RWPE1 (cell line): Measurements from ENCODE around the gene ARMH3.
A peak's percentile ranks its signal among the peaks of the same experiment; 100 is the strongest.
"Not testable (repeated sequence)": the region's sequence is repeated elsewhere in the genome, so short reads cannot be mapped to it uniquely, and the experiment has no call there.

ENCODE experiments used
- CTCF ChIA-PET: fragments of 350-600 bp; sonication (Branson Sonifier 250); formaldehyde crosslinking; extraction: SDS; loops from one replicate; lab custom pipeline; 2021; lab: Yijun Ruan, JAX
- POLR2A ChIA-PET: fragments of 400-600 bp; formaldehyde crosslinking; extraction: SDS; loops from one replicate; lab custom pipeline; 2020; ENCODE audit warnings: antibody characterized with exemption; ENCODE audit not compliant: low non-redundant PET; lab: Yijun Ruan, JAX
- DNase-seq: peaks from one replicate; pipeline ENCODE4 v3.0.0; 2012; ENCODE audit warnings: low spot score
- H3K27ac ChIP-seq: fragments of 450-650 bp; 2 replicates; pipeline ENCODE4 v1.5.1; 2017
- CTCF ChIP-seq: fragments of 450-650 bp; conservative IDR thresholded peaks from 2 replicates; pipeline ENCODE4 v1.5.1; 2017; ENCODE audit warnings: low read depth, mild to moderate bottlenecking

ARMH3 gene

DNA sequence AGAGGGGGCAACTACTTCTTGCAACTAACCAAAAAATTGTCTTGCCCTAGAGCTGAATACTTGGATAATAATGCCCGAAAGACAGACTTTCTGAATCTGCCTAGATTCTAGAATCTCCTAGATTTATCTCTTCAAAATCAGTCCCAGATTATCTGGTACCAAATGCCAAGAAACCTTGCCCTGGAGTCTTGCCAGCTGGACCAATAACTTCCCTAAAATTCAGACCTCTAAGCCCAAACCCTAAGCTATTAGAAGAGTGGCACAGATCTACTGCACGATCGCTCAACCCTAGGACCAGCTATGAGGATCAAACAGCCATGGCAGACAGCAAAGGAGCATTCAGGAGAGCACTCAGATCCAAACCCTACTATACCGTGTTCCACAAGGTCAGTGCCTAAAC is 45.0 kb downstream of the ARMH3 start:
- H3K27ac ChIP-seq = no peak overlapping the region
- ChIA-PET CTCF (interaction anchor here (1.1 to 5.7 kb wide), 6 partner anchors 12 to 850 kb away, joined by 4 to 67 read pairs (median 12); no protein-coding TSS in a partner anchor), POLR2A (no interaction called here)
- no peak for DNase-seq
- TF ChIP-seq CTCF = no peak

- peak; percentile 91 for DNase-seq
- peak; percentile 95 for TF ChIP-seq CTCF
- CTCF ChIA-PET = interaction anchor here (0.5 to 5.7 kb wide), 20 partner anchors 11 to 1182 kb away, joined by 3 to 67 read pairs (median 4); no protein-coding TSS in a partner anchor
- H3K27ac ChIP-seq = no peak overlapping the region
- POLR2A ChIA-PET = interaction anchor here (0.6 kb wide), 2 partner anchors 169 to 170 kb away, joined by 3 read pairs; no protein-coding TSS in a partner anchor
These were observed 46.1 kb downstream of the ARMH3 start for GRCh38 chr10:102009801-102010425.

DNA sequence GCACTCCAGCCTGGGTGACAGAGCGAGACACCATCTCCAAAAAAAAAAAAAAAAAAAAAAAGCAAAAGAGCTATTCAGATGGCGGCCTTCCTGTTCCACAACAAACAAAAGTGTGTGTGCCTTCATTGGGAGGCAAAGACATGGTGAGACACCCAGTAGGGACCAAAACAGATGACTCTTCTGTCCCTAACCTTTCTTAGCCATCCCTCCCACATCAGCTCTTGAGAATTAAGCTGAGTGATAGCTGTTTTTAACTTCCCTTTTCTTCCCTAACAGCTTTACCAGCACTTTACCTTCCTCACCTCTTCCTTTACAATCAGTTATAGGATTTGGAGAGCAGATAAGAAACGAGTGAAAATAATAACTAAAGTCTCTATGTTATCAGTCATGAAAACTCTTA is 48.2 kb downstream of the ARMH3 start:
- POLR2A ChIA-PET = interaction anchor here (0.6 kb wide), 1 partner anchor 109 kb away, joined by 6 read pairs; no protein-coding TSS in a partner anchor
- no peak overlapping the region for H3K27ac ChIP-seq
- no peak for DNase-seq
- CTCF ChIA-PET = interaction anchor here (0.6 to 5.7 kb wide), 5 partner anchors 118 to 706 kb away, joined by 3 to 67 read pairs (median 3); no protein-coding TSS in a partner anchor
- no peak for TF ChIP-seq CTCF

GRCh38 chr10:102007031-102007430 is 48.9 kb downstream of the ARMH3 start:
- POLR2A ChIA-PET, H3K27ac ChIP-seq, DNase-seq: not testable (repeated sequence)
- CTCF ChIA-PET = interaction anchor here (0.6 to 5.7 kb wide), 4 partner anchors 31 to 172 kb away, joined by 3 to 67 read pairs (median 4); no protein-coding TSS in a partner anchor

DNA sequence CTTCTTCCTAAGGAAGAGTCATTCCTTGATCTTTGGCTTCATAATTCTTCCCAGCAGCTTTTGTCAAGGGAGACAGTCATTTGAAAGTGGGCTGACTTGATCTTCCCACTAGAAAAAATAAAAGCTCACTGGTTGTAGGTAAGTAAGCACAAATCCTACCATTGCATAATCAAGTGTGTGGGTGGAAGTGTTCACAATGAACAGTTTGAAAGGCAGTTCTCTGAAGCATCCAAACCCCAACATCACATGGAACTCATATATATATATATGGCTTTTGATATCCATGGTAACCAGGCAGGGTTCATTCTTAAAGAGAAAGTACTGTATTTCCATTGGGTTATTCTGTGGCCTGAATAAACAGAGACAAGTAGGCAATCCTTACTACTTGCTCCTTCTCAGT is 51.6 kb downstream of the ARMH3 start:
- CTCF ChIA-PET = interaction anchor here (0.9 to 1.9 kb wide), 3 partner anchors 69 to 163 kb away, joined by 3 to 8 read pairs (median 5); no protein-coding TSS in a partner anchor
- TF ChIP-seq CTCF = no peak
- peak; percentile 26 for DNase-seq
- POLR2A ChIA-PET = interaction anchor here (0.5 to 0.6 kb wide), 2 partner anchors 48 to 168 kb away, joined by 5 read pairs; no protein-coding TSS in a partner anchor
- H3K27ac ChIP-seq = no peak overlapping the region

DNA sequence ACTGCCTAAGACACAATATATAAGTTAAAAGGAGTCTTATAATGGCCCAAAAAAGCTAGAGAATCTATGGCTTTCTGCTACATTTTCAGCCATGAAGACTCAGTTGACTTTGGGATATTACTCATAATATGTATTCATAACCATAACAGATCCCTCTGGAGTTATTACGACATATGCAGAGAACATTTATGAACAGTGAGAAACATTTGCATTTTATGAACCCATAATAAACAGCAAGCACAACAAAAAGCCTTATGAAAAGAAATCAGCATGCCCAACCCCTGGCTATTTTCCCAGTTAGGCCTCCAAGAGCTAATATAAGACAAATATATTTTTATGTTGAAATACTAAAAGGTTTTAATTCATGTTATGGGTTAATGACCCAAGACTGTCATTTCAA is 52.4 kb downstream of the ARMH3 start:
- CTCF ChIA-PET = interaction anchor here (0.5 to 1.9 kb wide), 5 partner anchors 56 to 480 kb away, joined by 3 to 8 read pairs (median 3); no protein-coding TSS in a partner anchor
- TF ChIP-seq CTCF = no peak
- no peak overlapping the region for H3K27ac ChIP-seq
- POLR2A ChIA-PET = no interaction called here
- DNase-seq = no peak
